Epithelial cell of prostate (primary cell): ENCODE results near the gene CARM1.
A peak's percentile ranks its signal among the peaks of the same experiment; 100 is the strongest.

Experiments
- DNase-seq: peaks from one replicate; pipeline ENCODE4 v3.0.0-alpha.2; 2011; ENCODE audit warnings: low read depth, low spot score
- H3K27ac ChIP-seq: fragments of 450-650 bp; 2 replicates; pipeline ENCODE4 v1.5.1; 2017; ENCODE audit warnings: mild to moderate bottlenecking

CARM1 gene

DNA sequence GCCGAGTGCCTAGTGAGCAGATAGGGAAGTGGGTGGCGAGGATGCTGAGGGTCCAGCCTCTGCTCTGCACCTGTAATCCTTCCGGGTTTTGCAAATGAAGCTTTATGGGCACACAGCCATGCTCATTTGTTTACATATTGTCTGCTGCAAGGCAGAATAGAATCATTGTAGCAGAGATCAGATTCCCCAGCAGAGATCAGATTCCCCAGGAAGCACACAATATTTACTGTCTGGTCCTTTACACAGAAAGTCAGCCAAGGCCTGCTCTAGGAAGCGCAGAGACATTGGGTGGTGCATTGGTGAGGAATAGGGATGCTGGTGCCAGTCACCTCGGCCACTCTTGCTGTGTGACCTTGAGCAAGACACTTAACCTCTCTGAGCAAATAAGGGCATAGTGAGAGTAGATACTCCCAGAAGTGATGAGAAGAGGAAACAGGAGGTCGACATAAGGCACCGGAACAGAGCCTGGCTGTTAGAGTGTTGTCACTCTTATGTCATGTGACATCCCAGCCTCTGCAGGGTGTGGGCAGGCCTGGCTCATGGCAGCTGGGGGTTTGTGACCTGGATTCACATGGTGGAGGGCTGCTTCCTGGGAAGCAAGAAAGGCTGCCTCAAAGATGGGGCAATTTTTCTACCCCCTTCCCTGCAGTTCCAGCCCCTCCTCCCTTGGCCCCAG is 25.6 kb downstream of the CARM1 start:
- no peak for DNase-seq
- H3K27ac ChIP-seq = no peak overlapping the region

GRCh38 chr19:10898633-10899032 is 27.3 kb downstream of the CARM1 start:
- DNase-seq = no peak
- peak overlapping the region; percentile 9 for H3K27ac ChIP-seq

GRCh38 chr19:10899151-10899653 is 27.8 kb downstream of the CARM1 start:
- peak overlapping the region; percentile 9 for H3K27ac ChIP-seq
- DNase-seq = no peak

DNA sequence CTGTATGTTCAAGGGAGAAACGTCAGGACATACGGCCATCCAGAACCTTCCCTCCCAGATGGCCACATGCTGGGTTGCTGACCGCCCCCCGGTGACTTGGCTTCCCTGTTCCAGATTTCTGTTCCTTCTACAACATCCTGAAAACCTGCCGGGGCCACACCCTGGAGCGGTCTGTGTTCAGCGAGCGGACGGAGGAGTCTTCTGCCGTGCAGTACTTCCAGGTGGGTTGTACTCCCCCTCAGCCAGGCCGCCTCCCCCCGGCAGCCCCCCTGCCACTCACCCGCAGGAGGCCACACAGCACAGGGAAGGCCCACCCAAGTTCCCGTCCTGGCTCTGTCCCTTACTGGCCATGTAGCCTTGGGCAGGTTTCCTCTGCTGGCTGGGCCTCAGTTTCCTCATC is 36.6 kb downstream of the CARM1 start:
- H3K27ac ChIP-seq = no peak overlapping the region
- no peak for DNase-seq

GRCh38 chr19:10908380-10908960 is 37.1 kb downstream of the CARM1 start:
- no peak overlapping the region for H3K27ac ChIP-seq

DNA sequence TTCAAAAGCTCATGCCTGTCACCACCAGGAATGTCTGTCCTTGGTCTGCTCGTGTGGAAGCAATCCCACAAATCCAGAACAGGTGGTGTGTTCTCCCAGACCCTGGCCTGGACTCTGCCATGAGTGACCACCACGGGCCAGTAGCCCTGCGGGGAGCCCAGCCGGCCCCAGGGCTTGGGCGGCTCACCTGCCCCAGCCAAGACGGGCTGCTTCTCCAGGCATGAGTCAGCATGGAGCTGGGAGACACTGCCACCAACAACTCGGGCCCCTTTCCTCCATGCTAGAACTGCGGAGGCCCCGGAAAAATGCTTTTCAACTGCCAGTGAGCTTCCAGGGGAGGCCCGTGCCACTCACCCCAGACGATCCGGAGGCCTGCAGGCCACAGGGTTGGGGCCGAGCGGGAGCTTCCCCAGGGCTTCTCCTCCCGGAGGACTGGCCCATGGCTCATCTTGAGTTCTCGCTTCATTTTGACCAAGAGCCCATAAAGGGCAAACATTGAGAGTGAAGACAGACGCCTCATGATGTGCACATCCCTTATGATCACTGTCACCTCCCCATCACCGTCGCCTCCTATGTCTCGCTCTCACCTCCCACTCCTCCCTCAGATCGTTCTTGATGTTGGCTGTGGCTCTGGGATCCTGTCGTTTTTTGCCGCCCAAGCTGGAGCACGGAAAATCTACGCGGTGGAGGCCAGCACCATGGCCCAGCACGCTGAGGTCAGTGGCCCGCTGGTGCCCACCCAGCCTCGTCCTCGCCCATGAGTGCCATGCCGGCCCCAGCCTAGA is 40.4 kb downstream of the CARM1 start:
- H3K27ac ChIP-seq = no peak overlapping the region
- no peak for DNase-seq

More at GRCh38 chr19:10908380-10908960, 37.1 kb downstream of the CARM1 start:
- DNase-seq = no peak

- DNase-seq = no peak
- no peak overlapping the region for H3K27ac ChIP-seq
These were observed 41.3 kb downstream of the CARM1 start for GRCh38 chr19:10912619-10913018.

DNA sequence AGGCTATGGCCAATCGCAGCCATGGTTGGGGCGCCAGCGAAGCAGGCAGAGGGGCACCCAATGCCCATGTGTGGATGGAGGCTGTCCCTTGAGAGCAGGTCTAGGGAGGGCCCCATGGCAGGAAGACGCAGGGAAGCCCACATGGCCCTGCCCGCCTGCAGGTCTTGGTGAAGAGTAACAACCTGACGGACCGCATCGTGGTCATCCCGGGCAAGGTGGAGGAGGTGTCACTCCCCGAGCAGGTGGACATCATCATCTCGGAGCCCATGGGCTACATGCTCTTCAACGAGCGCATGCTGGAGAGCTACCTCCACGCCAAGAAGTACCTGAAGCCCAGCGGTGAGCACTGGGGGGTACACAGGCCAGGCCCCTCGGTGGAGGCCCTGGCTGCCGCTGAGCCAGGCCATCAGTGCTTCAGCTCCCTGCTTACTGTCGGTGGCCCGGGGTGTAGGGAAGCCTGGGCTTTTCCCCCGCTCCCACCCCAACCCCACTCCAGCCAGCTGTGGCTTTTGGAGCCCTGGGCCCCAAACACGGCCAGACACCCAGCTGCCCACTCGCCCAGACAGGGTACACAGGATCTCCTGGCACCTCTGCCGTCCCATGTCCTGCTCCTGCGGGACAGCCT is 42.5 kb downstream of the CARM1 start:
- no peak for DNase-seq
- H3K27ac ChIP-seq = no peak overlapping the region

- H3K27ac ChIP-seq = peak overlapping the region; percentile 25
- DNase-seq = no peak
These were observed 44.1 kb downstream of the CARM1 start for GRCh38 chr19:10915130-10916091.

DNA sequence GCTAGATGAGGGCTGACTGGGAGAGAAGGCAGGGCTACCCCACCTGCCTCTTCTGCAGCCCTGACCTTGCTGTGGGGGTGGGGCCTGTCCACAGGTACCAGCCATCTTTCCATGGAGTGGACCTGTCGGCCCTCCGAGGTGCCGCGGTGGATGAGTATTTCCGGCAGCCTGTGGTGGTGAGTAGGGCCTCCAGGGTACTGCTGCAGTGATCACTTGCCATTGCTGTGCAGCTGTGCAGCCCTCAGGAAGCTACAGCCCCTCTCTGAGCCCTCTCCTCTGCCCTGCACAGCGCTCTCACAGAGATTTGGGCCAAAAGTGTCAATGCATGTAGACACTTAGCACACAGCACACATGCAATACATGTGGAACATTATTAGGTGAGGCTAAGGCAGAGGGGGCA is 45.2 kb downstream of the CARM1 start:
- no peak overlapping the region for H3K27ac ChIP-seq
- DNase-seq = no peak

GRCh38 chr19:10918359-10918758 is 47.0 kb downstream of the CARM1 start:
- no peak for DNase-seq
- no peak overlapping the region for H3K27ac ChIP-seq

GRCh38 chr19:10919352-10920287 is 48.3 kb downstream of the CARM1 start:
- no peak for DNase-seq

DNA sequence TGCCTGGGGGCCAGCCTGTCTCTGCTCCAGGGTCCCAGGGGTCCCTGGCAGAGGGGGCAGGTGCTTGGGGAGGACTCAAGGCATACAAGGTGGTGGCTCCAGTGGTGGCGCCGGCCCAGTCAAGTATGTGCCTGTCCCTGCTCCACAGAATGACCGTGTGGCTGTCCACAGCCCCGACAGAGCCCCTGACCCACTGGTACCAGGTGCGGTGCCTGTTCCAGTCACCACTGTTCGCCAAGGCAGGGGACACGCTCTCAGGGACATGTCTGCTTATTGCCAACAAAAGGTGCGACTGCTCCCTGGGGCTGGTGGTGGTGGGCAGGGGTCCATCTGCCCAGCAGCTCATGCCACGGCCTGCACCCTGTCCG is 48.9 kb downstream of the CARM1 start:
- H3K27ac ChIP-seq = no peak overlapping the region
- DNase-seq = no peak

More at GRCh38 chr19:10919352-10920287, 48.3 kb downstream of the CARM1 start:
- H3K27ac ChIP-seq = no peak overlapping the region

GRCh38 chr19:10920781-10921180 is 49.4 kb downstream of the CARM1 start:
- H3K27ac ChIP-seq = no peak overlapping the region
- DNase-seq = no peak

DNA sequence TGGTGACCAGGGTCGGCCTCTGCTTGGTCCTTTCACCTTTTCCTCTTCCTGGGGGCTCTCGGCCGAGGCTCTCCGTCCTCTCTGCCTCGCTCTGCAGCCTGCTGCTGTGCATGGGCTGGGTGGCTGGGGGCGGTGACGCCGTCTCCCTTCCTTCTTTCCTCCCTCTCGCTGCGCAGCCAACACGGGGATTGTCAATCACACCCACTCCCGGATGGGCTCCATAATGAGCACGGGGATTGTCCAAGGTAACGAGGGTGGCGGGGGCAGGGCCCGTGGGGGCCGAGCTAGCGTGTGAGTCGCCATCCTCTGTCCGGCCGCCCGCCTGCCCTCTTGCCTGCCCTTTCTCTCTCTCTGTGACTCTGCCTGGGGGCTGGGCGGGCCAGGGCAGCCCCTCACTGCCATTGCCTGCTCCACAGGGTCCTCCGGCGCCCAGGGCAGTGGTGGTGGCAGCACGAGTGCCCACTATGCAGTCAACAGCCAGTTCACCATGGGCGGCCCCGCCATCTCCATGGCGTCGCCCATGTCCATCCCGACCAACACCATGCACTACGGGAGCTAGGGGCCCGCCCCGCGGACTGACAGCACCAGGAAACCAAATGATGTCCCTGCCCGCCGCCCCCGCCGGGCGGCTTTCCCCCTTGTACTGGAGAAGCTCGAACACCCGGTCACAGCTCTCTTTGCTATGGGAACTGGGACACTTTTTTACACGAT is 50.0 kb downstream of the CARM1 start:
- no peak for DNase-seq

DNA sequence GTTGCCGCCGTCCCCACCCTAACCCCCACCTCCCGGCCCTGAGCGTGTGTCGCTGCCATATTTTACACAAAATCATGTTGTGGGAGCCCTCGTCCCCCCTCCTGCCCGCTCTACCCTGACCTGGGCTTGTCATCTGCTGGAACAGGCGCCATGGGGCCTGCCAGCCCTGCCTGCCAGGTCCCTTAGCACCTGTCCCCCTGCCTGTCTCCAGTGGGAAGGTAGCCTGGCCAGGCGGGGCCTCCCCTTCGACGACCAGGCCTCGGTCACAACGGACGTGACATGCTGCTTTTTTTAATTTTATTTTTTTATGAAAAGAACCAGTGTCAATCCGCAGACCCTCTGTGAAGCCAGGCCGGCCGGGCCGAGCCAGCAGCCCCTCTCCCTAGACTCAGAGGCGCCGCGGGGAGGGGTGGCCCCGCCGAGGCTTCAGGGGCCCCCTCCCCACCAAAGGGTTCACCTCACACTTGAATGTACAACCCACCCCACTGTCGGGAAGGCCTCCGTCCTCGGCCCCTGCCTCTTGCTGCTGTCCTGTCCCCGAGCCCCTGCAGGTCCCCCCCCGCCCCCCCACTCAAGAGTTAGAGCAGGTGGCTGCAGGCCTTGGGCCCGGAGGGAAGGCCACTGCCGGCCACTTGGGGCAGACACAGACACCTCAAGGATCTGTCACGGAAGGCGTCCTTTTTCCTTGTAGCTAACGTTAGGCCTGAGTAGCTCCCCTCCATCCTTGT is 50.7 kb downstream of the CARM1 start:
- DNase-seq = no peak
- no peak overlapping the region for H3K27ac ChIP-seq

More for the DNA sequence above, 50.0 kb downstream of the CARM1 start:
- no peak overlapping the region for H3K27ac ChIP-seq

DNA sequence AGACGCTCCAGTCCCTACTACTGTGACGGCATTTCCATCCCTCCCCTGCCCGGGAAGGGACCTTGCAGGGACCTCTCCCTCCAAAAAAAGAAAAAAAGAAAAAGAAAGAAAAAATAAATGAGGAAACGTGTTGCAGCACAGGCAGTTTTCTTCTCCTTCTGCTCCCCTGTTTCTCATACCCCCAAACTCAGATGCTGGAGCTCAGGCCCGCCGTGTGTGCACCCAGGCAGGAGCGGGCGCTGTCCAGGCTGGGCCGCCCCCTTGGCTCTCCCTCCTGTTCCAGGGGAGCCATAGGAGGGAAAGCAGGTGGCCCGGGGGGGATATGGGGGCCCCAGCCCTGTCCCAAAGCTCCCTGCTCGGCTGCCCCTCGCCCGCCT is 51.3 kb downstream of the CARM1 start:
- no peak for DNase-seq
- no peak overlapping the region for H3K27ac ChIP-seq
